ENCODE data around the gene ICE1. TPM values are rescaled to one million over a fixed set of nuclear protein-coding genes. Genes with fewer than 3 reads are reported as not detected.

Gene ICE1
- total and polyA plus RNA-seq, 2 donors from 2014 or later = 6.7 to 32.8 TPM

GRCh38 chr5:5416733-5417132, 5.7 kb upstream of the ICE1 start:
- H3K9ac ChIP-seq (ENCODE audit: low read length in 3 of 3) = no peak overlapping the region
- H3K27me3 ChIP-seq (ENCODE audit: control insufficient read depth, insufficient read depth, low read length) = no peaks in the 10 kb centered on the region
- no peak for FAIRE-seq
- H3K36me3 ChIP-seq (ENCODE audit: control insufficient read depth in 2 of 3, insufficient read depth in 3 of 3, low read length in 3 of 3) = no peaks in the 10 kb centered on the region
- intact Hi-C loops (cut with DNase I) = loop anchor here (5.0 to 10.0 kb wide), 2 partner anchors 274 to 532 kb away; partner anchors contain the start of gene ADAMTS16
- H3K9me3 ChIP-seq (ENCODE audit: control insufficient read depth in 2 of 3, insufficient read depth in 1 of 3, low read length in 3 of 3) = no peaks in the 10 kb centered on the region
- no peak for DNase-seq
- H3K4me1 ChIP-seq (ENCODE audit: control insufficient read depth in 2 of 3, insufficient read depth in 2 of 3, low read depth in 1 of 3, low read length in 3 of 3) = peaks cover 0 to 8% (median 5%) of the 10 kb centered on the region in 3 donors
- TF ChIP-seq, protein P1, sequence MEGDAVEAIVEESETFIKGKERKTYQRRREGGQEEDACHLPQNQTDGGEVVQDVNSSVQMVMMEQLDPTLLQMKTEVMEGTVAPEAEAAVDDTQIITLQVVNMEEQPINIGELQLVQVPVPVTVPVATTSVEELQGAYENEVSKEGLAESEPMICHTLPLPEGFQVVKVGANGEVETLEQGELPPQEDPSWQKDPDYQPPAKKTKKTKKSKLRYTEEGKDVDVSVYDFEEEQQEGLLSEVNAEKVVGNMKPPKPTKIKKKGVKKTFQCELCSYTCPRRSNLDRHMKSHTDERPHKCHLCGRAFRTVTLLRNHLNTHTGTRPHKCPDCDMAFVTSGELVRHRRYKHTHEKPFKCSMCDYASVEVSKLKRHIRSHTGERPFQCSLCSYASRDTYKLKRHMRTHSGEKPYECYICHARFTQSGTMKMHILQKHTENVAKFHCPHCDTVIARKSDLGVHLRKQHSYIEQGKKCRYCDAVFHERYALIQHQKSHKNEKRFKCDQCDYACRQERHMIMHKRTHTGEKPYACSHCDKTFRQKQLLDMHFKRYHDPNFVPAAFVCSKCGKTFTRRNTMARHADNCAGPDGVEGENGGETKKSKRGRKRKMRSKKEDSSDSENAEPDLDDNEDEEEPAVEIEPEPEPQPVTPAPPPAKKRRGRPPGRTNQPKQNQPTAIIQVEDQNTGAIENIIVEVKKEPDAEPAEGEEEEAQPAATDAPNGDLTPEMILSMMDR (IDR thresholded peaks at IDR 0.05; ENCODE audit: borderline replicate concordance, extremely low read depth, insufficient read depth) = no peak
- H3K4me3 ChIP-seq (ENCODE audit: low read length in 3 of 3) = no peak overlapping the region
- no peak overlapping the region for H3K27ac ChIP-seq (ENCODE audit: low read depth in 2 of 2, low read length in 2 of 2)

DNA sequence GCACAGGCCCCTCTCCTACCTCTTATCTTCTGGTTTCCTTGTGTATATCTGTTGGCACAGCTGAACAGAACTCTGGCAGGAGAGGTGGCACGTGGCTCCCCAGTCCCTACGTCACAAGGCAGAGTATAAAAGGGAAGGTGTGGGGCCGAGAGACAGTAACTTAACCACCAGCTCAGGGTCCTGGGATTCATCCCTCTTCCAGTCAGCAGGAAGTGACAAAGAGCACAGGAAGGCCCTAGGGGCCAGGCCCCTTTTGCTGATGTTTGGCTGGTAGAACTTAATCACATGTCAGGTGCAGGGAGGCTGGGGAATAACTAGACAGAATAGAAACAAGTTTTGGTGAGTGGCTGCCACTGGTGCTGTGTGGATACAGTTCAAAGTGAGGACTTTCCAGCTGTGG, 4.5 kb upstream of the ICE1 start:
- no peak overlapping the region for H3K4me3 ChIP-seq (ENCODE audit: low read length in 3 of 3)
- no peak overlapping the region for H3K27ac ChIP-seq (ENCODE audit: low read depth in 2 of 2, low read length in 2 of 2)
- no peak for FAIRE-seq
- H3K4me1 ChIP-seq (ENCODE audit: control insufficient read depth in 2 of 3, insufficient read depth in 2 of 3, low read depth in 1 of 3, low read length in 3 of 3) = peaks cover 0 to 8% (median 5%) of the 10 kb centered on the region in 3 donors
- H3K27me3 ChIP-seq (ENCODE audit: control insufficient read depth, insufficient read depth, low read length) = no peaks in the 10 kb centered on the region
- TF ChIP-seq, protein P1 (IDR thresholded peaks at IDR 0.05; ENCODE audit: borderline replicate concordance, extremely low read depth, insufficient read depth) = no peak
- H3K36me3 ChIP-seq (ENCODE audit: control insufficient read depth in 2 of 3, insufficient read depth in 3 of 3, low read length in 3 of 3) = no peaks in the 10 kb centered on the region
- intact Hi-C loops (cut with DNase I) = loop anchor here (5.0 to 10.0 kb wide), 2 partner anchors 276 to 533 kb away; partner anchors contain the start of gene ADAMTS16
- no peaks in the 10 kb centered on the region for H3K9me3 ChIP-seq (ENCODE audit: control insufficient read depth in 2 of 3, insufficient read depth in 1 of 3, low read length in 3 of 3)
- H3K9ac ChIP-seq (ENCODE audit: low read length in 3 of 3) = no peak overlapping the region
- DNase-seq = no peak

GRCh38 chr5:5418764-5419163, 3.7 kb upstream of the ICE1 start:
- TF ChIP-seq, protein P1 (IDR thresholded peaks at IDR 0.05; ENCODE audit: borderline replicate concordance, extremely low read depth, insufficient read depth) = no peak
- DNase-seq (peak in 1 of 5 donors; percentile 16), FAIRE-seq (no peak)
- Histone ChIP-seq H3K9ac (ENCODE audit: low read length in 3 of 3) (no peak overlapping the region), H3K9me3 (ENCODE audit: control insufficient read depth in 2 of 3, insufficient read depth in 1 of 3, low read length in 3 of 3) (no peaks in the 10 kb centered on the region), H3K4me1 (ENCODE audit: control insufficient read depth in 2 of 3, insufficient read depth in 2 of 3, low read depth in 1 of 3, low read length in 3 of 3) (peaks cover 3 to 14% (median 8%) of the 10 kb centered on the region in 3 donors), H3K36me3 (ENCODE audit: control insufficient read depth in 2 of 3, insufficient read depth in 3 of 3, low read length in 3 of 3) (no peaks in the 10 kb centered on the region), H3K27ac (ENCODE audit: low read depth in 2 of 2, low read length in 2 of 2) (no peak overlapping the region), H3K27me3 (ENCODE audit: control insufficient read depth, insufficient read depth, low read length) (no peaks in the 10 kb centered on the region), H3K4me3 (ENCODE audit: low read length in 3 of 3) (no peak overlapping the region)
- intact Hi-C loops (cut with DNase I) = loop anchor here (5.0 to 10.0 kb wide), 2 partner anchors 276 to 534 kb away; partner anchors contain the start of gene ADAMTS16

Measured in kidney (tissue), 14 donors.